Peyer's patch (tissue), 4 donors: ENCODE results near the gene PAQR9. TPM values are rescaled to one million over a fixed set of nuclear protein-coding genes. Genes with fewer than 3 reads are reported as not detected.

Experiments used
- DNase-seq, 3 donors: peaks; one replicate each; pipeline ENCODE4 v3.0.0-alpha.2; 2017 to 2019
- H3K27ac ChIP-seq, 4 donors: fragments of 200-600 bp; sonication (generic); one replicate each; pipeline ENCODE4 v1.5.1; 2016 to 2019
- H3K27me3 ChIP-seq, 2 donors: fragments of 200-600 bp; sonication (generic); one replicate each; pipeline ENCODE4 v1.5.1; 2019
- H3K36me3 ChIP-seq, 3 donors: fragments of 200-600 bp; sonication (generic); one replicate each; pipeline ENCODE4 v1.5.1; 2016 to 2019
- H3K4me1 ChIP-seq, 4 donors: fragments of 200-600 bp; sonication (generic); one replicate each; pipeline ENCODE4 v1.5.1; 2016 to 2019
- H3K4me3 ChIP-seq, 4 donors: fragments of 200-600 bp; sonication (generic); 1 replicate in 3 of 4; 2 replicates in 1 of 4; pipeline ENCODE4 v1.5.1; 2016 to 2019; ENCODE audit warnings: mild to moderate bottlenecking in 1 of 4
- H3K9me3 ChIP-seq, 4 donors: fragments of 200-600 bp; sonication (generic); one replicate each; pipeline ENCODE4 v1.5.1; 2016 to 2019; ENCODE audit warnings: mild to moderate bottlenecking in 1 of 4
- CTCF ChIP-seq, 6 experiments: fragments of 450-650 bp in 4 of 6; fragments of 200-600 bp in 2 of 6; sonication (generic) in 1 of 6; IDR thresholded peaks; one replicate each; pipeline ENCODE4 v1.5.1; 2017 to 2019; ENCODE audit warnings: antibody characterized with exemption in 6 of 6, mild to moderate bottlenecking in 3 of 6, moderate library complexity in 1 of 6
- POLR2A ChIP-seq, 2 donors: fragments of 450-650 bp; IDR thresholded peaks; one replicate each; pipeline ENCODE4 v1.5.1; 2017; ENCODE audit warnings: antibody characterized with exemption in 2 of 2, mild to moderate bottlenecking in 2 of 2, moderate library complexity in 2 of 2
- total RNA-seq, 4 donors: library from RNA; depleted of rRNA; stranded (reverse); fragments of >200 nt; gene quantifications; one replicate each; pipeline ENCODE4 v1.1.0, GENCODE V29; 2016

Gene PAQR9
- total RNA-seq, 4 donors from 2014 or later: not detected

DNA sequence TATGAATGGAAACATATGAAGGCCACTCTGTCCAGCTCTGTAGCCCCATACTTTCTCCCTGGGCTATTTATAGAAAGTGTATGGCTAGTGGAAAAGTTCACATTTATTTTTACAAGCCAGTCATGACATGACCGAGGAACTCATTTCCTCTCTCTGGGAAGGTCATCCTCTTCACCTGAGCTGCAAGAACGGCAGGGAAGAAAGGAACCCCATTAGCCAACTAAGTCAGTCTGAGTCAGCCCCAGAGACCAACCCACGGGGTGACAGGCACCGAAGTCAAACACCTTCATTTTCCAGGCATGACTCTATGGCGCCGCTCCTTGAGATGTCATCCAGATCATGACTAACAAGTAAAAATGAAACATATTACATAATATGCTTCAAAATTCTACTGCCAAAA lies 4.8 kb downstream of the PAQR9 start:
- no peaks in the 10 kb centered on the region for H3K36me3 ChIP-seq
- H3K4me3 ChIP-seq: no peak overlapping the region
- H3K9me3 ChIP-seq: no peaks in the 10 kb centered on the region
- no peak overlapping the region for H3K27ac ChIP-seq
- no peak for DNase-seq
- peaks cover 0 to 2% (median 0%) of the 10 kb centered on the region in 4 donors for H3K4me1 ChIP-seq
- peaks cover 0 to 16% of the 10 kb centered on the region in 2 donors for H3K27me3 ChIP-seq
- no peak for TF ChIP-seq POLR2A (IDR thresholded peaks at IDR 0.05)
- TF ChIP-seq CTCF (IDR thresholded peaks at IDR 0.05): no peak

DNA sequence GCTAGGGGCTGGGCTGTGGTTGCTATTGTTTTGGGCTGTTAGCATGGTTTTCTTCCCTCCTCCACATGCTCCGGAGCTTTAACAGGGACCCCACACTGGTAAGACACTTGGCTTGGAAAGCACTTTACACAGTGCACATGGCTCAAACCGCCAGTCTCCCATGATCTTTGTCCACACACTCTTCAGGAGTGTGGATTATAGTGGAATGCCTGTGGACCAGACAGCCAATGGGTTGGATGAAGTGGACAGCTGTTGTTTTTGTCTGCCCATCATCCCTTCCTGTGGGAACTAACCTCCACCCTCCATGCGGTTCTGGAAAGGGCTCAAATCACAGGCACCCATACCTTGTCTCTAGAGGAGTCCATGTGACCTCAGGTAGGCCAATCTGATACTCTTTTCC lies 10.0 kb downstream of the PAQR9 start:
- TF ChIP-seq CTCF (IDR thresholded peaks at IDR 0.05) (no peak), POLR2A (IDR thresholded peaks at IDR 0.05) (no peak)
- H3K4me3 ChIP-seq: no peak overlapping the region
- H3K36me3 ChIP-seq: no peaks in the 10 kb centered on the region
- no peaks in the 10 kb centered on the region for H3K4me1 ChIP-seq
- H3K27me3 ChIP-seq: no peaks in the 10 kb centered on the region
- no peaks in the 10 kb centered on the region for H3K9me3 ChIP-seq
- no peak overlapping the region for H3K27ac ChIP-seq
- no peak for DNase-seq

- Histone ChIP-seq H3K27ac (no peak overlapping the region), H3K4me3 (no peak overlapping the region), H3K36me3 (no peaks in the 10 kb centered on the region), H3K9me3 (no peaks in the 10 kb centered on the region), H3K4me1 (no peaks in the 10 kb centered on the region), H3K27me3 (no peaks in the 10 kb centered on the region)
- TF ChIP-seq CTCF (IDR thresholded peaks at IDR 0.05) (no peak), POLR2A (IDR thresholded peaks at IDR 0.05) (no peak)
- DNase-seq: no peak
Observed at GRCh38 chr3:142952272-142953193, 10.9 kb downstream of the PAQR9 start.

GRCh38 chr3:142951794-142952193 lies 11.7 kb downstream of the PAQR9 start:
- Histone ChIP-seq H3K27me3 (no peaks in the 10 kb centered on the region), H3K9me3 (no peaks in the 10 kb centered on the region), H3K36me3 (no peaks in the 10 kb centered on the region), H3K4me1 (no peaks in the 10 kb centered on the region), H3K4me3 (no peak overlapping the region), H3K27ac (no peak overlapping the region)
- no peak for DNase-seq
- TF ChIP-seq CTCF (IDR thresholded peaks at IDR 0.05) (no peak), POLR2A (IDR thresholded peaks at IDR 0.05) (no peak)

GRCh38 chr3:142950972-142951371 lies 12.5 kb downstream of the PAQR9 start:
- Histone ChIP-seq H3K27me3 (no peaks in the 10 kb centered on the region), H3K4me1 (no peaks in the 10 kb centered on the region), H3K27ac (no peak overlapping the region), H3K9me3 (no peaks in the 10 kb centered on the region), H3K4me3 (no peak overlapping the region), H3K36me3 (no peaks in the 10 kb centered on the region)
- no peak for DNase-seq
- TF ChIP-seq POLR2A (IDR thresholded peaks at IDR 0.05) (no peak), CTCF (IDR thresholded peaks at IDR 0.05) (no peak)
